ELR (cell line): ENCODE results near the gene PGLYRP3.

Experiments
- DNase-seq: peaks from one replicate; pipeline ENCODE4 v3.0.0-alpha.2; 2015; ENCODE audit warnings: low read depth

Gene PGLYRP3

DNA sequence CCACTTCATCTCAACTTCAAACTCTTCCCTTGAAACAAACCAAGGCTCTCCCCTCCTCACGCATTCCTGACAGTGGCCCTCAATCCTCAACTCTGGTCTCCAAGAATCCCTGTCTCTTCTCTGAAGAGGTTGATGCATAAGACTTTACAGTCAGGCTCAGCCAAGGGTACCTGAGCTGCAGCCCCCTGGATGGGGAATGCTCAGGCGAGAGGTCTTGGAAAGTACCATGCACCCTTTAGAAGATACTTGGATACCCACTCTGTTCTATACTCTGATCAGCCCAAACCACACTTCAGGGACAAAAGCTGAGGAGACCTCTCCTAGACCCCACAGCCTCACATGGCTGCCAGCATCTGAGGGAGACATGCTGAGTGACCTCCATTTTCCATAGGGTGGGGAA, 536 bp upstream of the PGLYRP3 start:
- DNase-seq: no peak

DNA sequence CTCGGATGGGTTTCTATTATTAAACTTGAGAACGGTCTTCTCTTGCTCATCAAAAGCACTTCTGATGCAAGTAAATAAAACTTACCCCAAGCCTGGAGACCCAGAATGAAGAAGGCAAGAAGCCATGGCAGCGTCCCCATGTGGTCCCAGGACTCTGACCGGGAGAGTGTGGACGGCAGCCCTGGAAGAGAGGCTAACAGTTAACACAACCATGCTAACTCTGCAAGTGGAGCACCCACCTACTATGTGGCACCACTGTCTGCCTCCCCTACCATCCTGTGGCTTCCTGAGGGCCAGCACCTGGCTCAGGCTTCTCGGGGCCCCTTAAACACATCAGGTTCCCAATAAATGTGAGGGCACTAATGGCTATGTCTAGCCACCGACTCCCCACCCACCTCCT, 2.2 kb downstream of the PGLYRP3 start:
- no peak for DNase-seq

DNA sequence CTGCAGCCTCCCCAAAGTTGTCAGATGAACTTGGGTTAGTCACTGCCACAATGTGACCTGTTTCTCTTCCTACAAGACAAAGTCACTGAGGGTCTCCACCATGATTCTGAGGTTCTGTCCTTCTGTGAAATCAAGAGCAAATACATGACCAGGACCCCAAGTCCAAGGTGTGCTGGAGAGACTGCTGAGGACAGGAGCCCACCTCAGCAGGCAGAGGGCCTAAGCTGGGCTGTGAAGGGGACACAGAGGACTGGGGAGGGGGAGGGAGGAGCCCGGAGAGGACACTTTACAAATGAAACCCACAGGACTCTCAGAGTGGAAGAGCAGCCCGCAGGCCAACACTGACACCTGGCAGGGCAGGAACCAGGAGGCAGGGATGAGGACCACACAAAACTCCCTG, 3.3 kb downstream of the PGLYRP3 start:
- DNase-seq: no peak

DNA sequence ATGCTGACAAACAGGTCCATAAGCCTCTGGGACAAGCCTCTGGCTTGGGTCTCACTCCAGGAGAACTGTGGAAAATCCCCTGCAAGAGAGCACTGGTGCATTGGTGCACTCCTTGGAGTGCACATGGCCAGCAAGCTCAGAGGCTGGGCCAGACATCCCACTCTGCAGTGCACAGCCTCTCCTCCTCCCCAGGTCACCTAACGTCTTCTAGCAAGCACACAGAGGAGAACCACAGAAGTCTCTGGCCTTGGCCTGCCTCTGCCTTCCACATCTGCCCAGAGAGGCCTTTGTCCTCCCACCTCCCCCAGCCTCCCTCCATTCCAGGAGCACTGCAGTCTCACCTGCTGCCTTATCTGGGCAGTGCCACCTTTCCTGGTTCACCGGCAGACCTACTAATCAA, 4.2 kb downstream of the PGLYRP3 start:
- no peak for DNase-seq

DNA sequence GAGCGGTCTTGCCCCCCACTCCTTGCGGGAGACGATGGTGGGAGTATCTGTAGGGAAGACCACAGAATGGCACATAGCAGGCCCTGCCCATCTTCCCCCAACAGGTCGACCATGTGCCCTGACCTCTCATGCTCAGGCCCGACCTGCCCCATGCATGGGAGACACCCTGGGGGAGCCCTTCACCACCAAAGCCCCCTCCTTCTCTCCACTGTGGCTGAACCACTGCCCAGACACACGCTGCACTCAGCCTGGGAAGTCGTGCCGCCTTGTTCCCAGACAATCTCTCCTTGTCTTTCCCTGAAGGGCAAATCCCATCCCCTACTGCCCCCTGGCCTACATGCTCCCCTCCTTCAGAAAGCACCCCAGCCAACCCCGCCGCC, 5.5 kb downstream of the PGLYRP3 start:
- no peak for DNase-seq

DNA sequence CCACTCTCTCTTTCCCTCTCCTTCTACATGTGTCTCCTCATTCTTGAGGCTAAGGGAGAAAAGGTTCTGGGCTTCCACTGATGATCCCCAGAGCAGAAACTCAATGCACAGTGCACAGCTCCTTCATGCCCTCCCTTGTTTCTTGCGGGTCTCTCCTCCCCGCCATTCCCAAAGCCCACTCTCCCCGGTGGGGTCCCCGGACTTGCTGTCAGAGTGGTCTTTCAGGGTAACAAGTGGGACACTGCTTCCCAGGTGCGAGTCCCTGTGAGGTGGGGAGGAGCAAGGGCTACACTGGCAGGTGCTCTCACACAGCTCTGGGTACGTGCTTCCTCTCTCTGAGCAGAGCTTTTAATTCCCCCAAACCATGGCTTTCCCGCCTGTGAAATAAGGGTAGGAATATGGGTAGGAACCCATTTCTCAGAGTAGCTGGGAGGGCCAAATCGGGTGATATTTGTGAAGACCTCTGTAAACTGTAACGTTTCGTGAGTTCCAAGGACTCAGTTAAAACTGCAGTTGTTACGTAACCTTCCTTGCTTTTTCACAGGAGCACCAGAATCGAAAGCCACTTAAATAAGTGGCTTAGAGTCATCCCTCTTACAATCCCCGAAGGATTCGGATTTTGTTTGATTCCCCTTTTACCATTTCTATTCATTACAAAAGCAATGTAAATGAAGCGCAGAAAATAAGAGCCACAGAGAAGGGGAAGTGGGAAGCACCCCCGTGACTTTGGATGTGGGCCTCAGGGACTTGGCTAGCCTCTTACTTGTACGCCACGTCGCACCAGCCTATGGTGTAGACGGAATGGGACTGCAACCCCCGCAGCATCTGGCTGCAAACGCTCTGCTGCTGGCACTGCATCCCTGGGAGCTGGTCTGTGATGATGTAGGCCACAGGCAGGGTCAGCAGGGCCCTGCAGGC, 6.2 kb downstream of the PGLYRP3 start:
- no peak for DNase-seq

DNA sequence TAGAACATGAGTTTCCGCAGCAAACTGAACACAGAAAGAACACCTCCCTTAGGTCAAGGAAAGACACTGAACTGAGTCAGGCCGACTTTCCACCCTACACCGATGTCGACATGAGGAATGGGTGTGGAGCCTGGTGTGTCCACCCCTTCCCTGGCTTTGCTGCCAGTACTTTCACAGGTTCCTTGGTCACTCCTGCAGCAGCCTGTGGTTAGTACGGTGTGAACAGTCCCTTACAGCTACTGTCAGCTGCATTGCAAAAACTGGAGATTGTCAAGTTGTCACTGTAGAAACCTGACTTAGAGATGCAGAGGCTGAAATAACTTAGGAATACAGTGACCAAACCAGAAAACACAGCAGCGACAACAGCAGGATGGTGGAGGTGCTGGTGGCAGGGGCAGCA, 7.1 kb downstream of the PGLYRP3 start:
- DNase-seq: no peak

DNA sequence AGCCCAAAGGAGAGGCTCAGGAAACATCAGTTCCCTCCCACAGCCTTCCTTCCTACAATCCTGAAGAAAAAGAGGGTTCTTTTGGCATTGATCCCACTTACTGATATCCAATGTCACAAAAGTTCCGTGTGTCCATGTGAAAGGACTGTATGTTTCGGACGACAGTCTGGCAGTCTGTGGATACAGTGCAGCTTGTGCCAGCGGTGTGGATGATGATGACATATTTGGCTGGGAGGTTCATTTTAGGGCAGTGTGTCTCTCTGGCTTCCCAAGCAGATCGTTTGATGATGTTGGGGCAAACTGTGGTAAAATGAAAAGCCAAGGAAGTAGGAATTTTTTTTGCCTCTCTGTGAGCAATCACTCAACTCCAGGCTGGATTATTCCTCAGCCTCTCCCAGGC, 10.4 kb downstream of the PGLYRP3 start:
- no peak for DNase-seq

DNA sequence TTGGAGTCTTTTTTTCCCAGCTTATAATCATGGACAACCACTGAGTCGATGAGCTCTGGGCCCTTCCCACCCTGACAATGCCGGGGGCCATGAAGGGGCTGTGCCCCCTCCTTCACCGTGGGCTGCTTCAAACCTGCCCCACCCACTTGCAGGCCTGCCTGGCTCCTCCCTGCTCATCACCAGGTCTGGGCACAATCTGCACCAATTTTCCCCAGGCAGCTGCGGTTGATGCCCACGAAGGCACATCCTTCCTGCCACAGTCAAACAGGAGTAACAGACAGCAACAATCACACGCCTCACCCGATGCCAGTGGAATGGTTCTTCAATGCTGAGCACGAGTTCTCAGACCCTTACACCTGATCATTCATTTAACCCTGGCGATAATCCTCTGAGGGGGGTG, 18.9 kb downstream of the PGLYRP3 start:
- no peak for DNase-seq

DNA sequence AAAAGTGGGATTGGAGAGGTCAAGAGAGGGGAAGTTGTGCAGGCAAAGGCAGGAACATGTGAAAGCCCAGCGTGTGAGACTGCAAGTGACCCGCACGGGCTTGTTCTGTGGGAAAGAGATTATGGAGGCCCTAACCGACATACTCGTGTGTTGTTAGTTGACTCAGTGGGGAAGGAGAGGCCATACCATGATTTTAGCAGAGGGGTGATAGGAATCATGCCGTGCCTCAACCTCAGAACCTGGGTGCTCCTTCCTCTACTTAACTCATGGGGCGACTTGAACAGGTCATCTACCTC, 19.3 kb downstream of the PGLYRP3 start:
- no peak for DNase-seq

DNA sequence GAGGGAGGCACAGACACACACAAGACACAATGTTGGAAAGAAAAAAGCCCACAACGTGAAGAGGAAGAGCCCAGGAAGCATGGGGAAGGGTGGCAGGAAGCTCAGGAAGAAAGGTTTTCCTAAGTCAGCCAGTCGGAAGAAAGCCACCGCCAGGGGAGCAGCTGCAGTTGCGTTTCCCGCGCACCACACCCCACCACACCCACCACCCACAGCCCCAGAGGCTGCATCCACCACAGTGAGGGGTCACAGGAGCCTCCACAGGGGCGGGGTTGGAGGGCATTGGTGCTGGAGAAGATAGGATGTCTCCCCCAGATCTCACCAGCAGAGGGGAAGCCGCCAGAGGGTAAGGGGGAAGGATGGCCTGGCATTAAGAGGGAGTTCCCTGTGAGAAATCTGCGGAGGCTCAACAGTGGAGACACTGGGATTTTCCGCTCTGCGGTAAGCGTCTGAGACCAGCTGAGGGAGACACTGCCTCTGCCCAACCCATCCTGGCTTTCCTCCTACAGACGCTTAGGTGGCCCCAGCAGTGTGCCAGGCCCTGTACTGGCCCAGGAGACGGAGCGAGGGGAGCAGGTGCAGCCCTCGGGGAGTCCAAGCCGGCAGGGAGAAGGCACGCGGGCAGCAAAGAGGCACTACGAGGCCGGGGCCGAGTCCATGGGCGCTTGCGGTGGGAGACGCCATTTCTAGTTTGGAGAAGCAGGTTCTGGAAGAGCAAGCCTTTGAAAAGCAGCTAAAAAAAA, 19.8 kb downstream of the PGLYRP3 start:
- DNase-seq: no peak

DNA sequence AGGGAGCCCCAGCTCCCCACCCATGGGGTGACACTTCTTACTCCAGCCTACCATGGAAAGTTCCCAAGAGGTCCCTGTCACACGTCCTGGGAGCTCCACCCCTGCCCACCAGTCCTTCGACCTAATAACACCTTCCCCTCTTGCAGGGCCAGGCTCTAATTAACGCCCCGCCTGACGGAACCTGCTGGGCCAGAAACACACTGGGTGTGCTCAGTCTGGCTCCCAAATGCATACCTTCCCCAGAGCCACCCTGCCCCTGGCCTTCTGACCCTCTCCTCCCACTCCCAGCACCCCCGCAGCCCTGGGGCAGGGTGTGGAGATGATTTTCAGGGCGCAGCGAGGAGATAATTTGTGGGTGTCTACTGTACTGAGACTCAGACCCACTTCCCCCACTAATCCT, 20.6 kb downstream of the PGLYRP3 start:
- DNase-seq: no peak

DNA sequence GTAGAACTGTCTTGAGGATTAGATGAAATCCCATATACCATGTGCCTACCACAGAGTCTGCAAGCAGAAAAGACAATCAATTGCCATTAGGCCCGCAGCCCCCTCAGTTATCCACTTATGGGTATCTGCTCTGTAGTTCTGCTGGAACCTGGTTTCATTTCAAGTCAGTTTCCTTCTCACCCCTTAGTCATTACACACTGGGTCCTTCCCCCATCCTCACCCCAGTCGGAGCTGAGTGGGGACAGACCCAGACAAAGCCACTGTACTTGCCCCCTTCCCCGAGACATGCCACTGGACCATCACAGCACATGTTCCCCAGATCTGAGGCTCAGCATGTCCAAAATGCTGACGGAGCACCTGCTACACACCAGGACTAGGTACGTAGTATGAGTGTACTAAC, 21.2 kb downstream of the PGLYRP3 start:
- DNase-seq: no peak

DNA sequence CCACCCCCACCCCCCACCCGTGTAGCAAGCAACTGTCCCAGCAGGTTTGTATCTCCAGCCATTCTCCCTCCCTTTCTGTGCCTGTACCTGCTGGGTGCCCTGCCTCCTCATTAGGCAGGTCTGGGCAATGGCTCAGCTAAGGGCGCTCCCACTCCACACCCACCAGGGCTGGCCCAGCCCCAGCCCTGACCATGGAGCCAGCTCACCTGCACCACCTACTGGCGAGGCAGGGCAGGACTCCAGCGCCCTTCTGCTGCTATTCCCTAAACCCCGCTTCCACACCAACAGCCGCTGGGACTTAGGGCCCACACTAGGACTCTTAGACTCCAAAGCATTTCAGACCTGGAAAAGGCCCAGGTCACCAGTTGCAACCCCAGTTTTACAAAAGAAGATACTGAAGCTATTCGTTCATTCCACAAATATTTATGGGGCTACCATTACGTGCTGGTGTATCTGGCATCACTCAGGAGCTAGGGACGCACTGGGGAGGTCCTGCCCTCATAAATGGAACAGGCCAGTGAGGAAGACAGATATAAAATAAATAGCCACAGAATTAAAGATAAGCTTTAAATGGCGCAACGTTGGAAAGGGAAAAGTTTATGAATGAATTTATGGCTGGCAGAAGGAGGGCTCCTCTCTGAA, 24.0 kb downstream of the PGLYRP3 start:
- peak; percentile 14 for DNase-seq

DNA sequence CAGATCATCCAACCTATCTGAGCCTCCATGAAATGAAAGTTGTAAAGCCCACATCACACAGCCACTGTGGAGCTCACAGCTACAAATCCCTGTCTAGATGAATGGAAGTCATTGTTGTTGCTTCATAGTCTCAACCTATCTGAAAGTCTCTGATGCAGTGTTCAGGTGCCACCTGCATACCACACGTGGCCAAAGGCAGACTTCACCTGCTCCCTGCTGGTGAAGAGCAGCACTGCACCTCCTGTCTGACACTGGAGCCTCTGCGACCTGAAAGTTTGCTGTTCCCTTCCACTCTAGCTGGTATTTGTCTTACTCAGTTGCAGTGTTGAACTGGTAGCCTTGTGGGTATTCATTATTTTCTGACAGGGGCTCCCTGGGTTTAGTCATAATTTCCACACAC, 34.9 kb downstream of the PGLYRP3 start:
- peak; percentile 10 for DNase-seq

DNA sequence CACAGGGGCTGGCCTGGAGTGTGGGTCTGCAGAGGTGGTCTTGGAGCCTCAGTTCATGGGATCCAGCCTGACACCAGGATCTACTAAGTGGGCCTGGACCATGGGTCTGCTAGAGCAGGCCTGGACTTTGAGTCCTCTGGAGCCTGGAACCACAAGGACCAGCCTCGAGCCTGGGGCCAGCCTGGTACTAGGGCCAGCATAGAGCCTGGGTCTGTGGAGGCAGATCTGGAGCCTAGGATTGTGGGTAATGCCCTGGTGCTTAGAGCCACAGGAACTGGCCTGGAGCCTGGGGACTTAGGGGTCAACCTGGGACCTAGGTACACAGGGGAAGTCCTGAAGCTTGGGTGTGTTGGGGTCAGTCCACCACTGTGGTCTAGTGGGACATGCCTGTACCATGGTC, 40.6 kb downstream of the PGLYRP3 start:
- DNase-seq: no peak

DNA sequence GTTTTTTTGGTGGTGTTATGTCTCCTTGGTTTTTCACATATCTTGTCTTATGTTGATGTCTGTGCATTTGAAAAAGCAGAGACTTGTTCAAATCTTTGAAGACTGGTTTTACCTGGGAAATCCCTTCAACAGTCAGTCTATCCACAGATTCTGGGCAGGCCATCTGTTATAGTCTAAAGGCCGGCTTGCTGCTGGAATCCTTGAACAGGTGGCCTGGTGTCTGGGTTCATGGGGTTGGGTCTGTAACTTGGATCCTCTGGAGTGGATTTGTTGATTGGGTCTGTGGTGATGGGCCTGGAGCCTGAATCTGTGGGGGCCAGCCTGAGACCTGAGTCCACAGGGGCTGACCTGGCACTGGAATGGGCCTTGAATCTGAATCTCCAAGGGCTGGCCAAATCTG, 41.0 kb downstream of the PGLYRP3 start:
- DNase-seq: no peak

DNA sequence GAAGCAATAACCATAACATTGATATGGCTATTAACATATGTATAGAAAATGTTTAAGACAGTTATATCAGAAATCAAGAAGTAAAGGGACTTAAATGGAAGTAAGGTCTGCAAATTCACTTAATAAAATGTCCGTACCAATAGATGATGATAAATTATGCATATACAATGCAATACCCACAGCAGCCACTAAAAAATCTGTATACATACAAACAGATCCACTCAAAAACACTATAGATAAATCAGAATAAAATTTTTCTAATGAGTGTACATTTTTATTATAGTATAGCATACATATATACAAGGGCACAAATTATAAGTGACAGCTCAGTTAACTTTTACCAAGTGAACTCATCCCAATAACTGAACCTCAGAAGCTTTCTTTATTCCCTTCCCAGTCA, 47.3 kb downstream of the PGLYRP3 start:
- no peak for DNase-seq

DNA sequence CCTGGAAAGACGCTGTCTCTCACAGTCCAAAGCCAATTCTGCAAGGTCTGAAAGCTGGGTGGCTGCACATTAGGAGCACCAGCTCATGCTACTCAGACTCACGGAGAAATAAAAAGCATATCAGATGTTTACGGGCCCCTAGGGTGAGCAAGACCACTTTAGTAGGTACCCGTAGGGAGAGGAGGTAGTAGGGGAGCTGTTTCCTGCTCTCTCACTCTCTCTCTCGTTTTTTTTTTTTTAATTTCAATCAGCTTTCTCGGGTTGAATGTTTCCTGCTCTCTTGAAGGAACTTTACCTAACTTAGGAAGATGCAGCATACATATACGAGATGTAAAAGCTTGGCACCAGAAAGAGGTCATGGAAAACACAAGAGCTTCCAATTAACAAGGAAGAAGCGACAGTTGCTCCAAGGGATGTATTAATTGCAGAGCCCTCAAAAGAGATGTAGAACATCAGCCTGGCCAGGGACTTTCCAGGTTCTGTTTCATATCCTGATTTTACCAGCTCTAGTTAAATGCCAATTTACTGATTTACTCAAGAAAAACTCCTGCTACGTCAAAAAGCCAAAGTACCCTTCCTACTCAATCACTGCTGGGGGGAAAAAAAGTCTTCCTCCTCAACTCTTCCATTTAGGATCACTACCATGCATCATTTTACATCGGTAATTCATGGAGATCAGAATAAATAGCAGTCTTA, 50.1 kb downstream of the PGLYRP3 start:
- DNase-seq: no peak

DNA sequence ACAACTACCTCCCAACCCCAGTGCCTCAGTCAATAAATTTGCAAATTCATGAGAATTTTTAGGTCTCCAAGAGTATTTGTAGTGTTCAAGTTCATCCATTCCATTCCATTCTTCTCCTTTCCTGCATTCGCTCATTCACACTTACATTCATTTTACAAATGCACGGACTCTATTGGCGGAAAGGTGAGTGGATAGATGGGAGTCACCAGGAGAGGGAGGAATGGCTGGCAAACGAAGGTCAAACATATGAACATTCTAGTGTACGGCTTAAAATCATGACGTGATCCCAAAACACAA, 50.7 kb downstream of the PGLYRP3 start:
- DNase-seq: no peak

DNA sequence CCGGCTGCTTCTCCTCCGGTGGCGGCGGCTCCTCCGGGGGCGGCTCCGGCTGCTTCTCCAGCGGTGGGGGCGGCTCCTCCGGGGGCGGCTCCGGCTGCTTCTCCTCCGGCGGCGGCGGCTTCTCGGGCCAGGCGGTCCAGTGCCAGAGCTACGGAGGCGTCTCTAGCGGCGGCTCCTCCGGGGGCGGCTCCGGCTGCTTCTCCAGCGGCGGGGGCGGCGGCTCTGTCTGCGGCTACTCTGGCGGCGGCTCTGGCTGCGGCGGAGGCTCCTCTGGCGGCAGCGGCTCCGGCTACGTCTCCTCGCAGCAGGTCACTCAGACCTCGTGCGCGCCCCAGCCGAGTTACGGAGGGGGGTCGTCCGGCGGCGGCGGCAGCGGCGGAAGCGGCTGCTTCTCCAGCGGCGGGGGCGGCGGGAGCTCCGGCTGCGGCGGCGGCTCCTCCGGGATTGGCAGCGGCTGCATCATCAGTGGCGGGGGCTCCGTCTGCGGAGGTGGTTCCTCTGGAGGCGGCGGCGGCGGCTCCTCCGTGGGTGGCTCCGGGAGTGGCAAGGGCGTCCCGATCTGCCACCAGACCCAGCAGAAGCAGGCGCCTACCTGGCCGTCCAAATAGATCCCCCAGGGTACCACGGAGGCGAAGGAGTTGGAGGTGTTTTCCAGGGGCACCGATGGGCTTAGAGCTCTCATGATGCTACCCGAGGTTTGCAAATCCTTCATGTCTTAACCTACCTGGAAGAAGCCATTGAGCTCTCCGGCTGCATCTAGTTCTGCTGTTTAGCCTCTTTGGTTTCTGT, 51.3 kb downstream of the PGLYRP3 start:
- DNase-seq: peak; percentile 2
